Measurements from ENCODE around the gene ANGPTL5.

The ANGPTL5 gene

GRCh38 chr11:101914341-101914737 is 2.0 kb downstream of the ANGPTL5 start:
- no peak for TF ChIP-seq GATA3 (IDR thresholded peaks at IDR 0.05; ENCODE audit: low read depth, low read length)
- no peak for TF ChIP-seq GATA2 (IDR thresholded peaks at IDR 0.05; ENCODE audit: low read depth, low read length)

GRCh38 chr11:101913656-101914055 is 2.7 kb downstream of the ANGPTL5 start:
- no peak for TF ChIP-seq GATA2 (IDR thresholded peaks at IDR 0.05; ENCODE audit: low read depth, low read length)

DNA sequence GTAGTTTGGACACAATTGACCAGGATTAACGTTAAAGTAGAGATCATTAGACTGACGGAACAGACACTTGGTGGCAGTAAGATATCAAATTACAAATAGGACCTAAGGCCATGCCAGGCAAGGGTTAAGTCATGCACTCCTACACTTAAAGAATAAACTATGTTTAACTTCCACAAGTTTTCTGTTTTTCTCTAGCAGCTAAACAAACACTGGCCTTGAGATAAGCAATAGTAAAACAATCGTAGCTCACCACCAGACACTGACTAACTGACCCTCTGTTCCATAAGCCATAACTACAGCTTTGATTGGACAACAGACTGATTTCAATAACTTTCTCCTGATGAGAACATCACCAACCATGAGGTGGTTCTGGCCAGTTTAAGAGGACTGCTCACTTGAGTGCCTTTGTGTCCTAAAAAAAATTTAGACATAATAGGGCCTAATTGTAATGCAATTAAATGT is 3.5 kb downstream of the ANGPTL5 start:
- TF ChIP-seq GATA3 (IDR thresholded peaks at IDR 0.05; ENCODE audit: low read depth, low read length) (no peak), GATA2 (IDR thresholded peaks at IDR 0.05; ENCODE audit: low read depth, low read length) (no peak)

DNA sequence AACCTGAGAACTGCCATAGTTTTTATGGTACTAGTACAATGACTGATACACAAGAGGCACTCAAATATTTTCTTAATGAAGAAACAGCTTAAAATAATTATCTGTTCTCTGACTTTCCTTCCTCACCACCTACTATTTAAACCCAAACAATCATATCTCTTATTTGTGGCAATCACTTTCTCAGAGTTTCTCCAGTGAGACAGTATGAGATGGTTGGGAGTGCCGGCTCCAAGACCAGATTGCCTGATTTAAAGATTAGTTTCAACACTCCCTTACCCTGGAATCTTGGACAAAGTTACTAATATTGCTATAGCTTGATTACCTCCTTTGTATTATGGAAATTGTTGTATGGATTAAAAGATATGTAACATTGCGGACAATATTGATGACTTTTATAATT is 7.2 kb downstream of the ANGPTL5 start:
- TF ChIP-seq GATA3 (IDR thresholded peaks at IDR 0.05; ENCODE audit: low read depth, low read length) = no peak
- TF ChIP-seq GATA2 (IDR thresholded peaks at IDR 0.05; ENCODE audit: low read depth, low read length) = no peak

DNA sequence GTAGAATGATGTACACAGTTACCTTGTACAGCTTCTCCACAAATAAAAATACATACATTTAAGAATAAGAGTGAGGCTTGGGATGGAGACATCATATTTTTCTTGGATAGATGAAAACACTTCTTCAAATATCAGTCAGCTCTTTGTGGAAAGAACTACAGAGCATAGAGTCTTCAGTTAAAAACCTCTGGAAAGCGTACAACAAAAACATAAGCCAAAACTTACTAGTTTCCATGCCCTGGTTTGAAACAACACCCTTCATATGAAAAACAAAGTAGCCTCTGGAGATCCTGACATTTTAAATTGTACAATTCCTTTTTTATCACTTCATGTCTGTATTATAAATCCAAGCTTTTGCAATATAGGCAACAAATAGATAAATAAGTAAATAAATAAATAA is 8.5 kb downstream of the ANGPTL5 start:
- TF ChIP-seq GATA2 (IDR thresholded peaks at IDR 0.05; ENCODE audit: low read depth, low read length) (no peak), GATA3 (IDR thresholded peaks at IDR 0.05; ENCODE audit: low read depth, low read length) (no peak)

- TF ChIP-seq GATA3 (IDR thresholded peaks at IDR 0.05; ENCODE audit: low read depth, low read length) = no peak
- no peak for TF ChIP-seq GATA2 (IDR thresholded peaks at IDR 0.05; ENCODE audit: low read depth, low read length)
Observed at GRCh38 chr11:101894505-101894904, 21.8 kb downstream of the ANGPTL5 start.

DNA sequence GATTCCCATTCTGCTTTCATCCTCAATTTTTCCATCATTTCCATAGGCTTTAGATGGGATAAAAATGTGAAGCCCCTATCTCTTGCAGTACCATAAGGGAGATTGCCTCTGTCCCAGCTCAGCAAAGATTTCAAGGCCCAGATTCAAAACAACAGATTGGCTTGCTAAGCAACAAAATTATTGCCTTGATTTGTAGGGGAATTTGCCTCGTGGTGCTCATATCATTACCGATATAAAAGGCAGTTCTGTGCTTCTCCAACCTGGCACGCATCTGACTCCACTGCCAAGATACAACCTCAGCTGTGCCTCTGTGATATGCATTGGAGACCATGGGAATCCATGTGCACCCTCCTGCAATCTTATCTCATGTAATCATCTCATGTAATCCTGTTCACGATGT is 26.6 kb downstream of the ANGPTL5 start:
- TF ChIP-seq GATA2 (IDR thresholded peaks at IDR 0.05; ENCODE audit: low read depth, low read length) = no peak
- no peak for TF ChIP-seq GATA3 (IDR thresholded peaks at IDR 0.05; ENCODE audit: low read depth, low read length)

GRCh38 chr11:101885631-101886030 is 30.7 kb downstream of the ANGPTL5 start:
- no peak for TF ChIP-seq GATA3 (IDR thresholded peaks at IDR 0.05; ENCODE audit: low read depth, low read length)
- no peak for TF ChIP-seq GATA2 (IDR thresholded peaks at IDR 0.05; ENCODE audit: low read depth, low read length)

DNA sequence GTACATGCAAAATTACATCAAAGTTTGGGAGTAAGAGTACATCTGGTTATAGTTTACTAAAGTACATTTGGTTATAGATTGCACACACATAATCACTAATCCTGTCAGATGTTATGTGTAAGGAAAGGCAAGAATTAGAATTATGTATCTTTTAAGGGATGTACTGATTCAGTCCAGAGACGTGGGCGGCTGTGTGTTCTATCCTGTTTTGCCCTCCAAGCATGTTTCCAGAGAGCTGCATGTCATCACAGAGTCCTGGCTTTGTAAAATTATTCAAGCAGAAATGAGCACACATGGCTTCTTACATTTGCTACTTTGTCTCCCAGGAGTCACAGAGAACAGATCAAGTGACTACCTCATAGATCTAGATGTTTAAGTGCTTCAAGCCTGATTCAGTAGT is 34.7 kb downstream of the ANGPTL5 start:
- TF ChIP-seq GATA3 (IDR thresholded peaks at IDR 0.05; ENCODE audit: low read depth, low read length) (no peak), GATA2 (IDR thresholded peaks at IDR 0.05; ENCODE audit: low read depth, low read length) (no peak)

GRCh38 chr11:101880222-101880621 is 36.1 kb downstream of the ANGPTL5 start:
- no peak for TF ChIP-seq GATA2 (IDR thresholded peaks at IDR 0.05; ENCODE audit: low read depth, low read length)
- TF ChIP-seq GATA3 (IDR thresholded peaks at IDR 0.05; ENCODE audit: low read depth, low read length) = no peak

DNA sequence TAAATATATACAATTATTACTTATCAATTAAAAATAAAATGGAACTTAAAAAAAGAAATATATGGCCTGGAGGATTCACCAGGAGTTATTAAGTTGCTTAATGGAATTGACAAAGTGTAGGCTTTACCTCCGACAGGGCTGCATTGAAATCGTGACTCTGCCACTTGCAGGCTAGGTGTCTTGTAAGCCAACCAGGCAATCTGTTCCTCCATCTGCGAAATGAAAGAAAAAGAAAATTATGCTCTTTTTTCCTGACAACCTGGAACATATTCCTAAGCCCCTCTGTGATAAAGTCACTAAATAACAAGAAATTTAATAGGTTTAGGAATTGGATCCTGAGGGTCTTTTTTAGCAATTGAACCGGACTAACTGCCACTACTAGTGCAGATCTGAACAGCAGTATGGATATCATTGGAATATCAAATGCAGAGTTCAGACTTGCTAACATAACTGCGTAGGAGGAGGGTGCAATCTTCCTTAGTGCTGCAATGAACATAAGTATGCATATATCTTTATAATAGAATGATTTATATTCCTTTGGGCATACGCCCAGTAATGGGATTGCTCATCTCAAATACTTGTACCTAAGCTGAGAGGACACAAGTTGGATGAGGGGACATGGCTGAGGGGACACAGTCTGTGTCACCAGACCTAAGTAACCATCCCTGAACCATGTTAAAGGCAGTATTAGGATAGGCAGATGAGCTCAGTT is 44.0 kb downstream of the ANGPTL5 start:
- no peak for TF ChIP-seq GATA2 (IDR thresholded peaks at IDR 0.05; ENCODE audit: low read depth, low read length)
- TF ChIP-seq GATA3 (IDR thresholded peaks at IDR 0.05; ENCODE audit: low read depth, low read length) = no peak

GRCh38 chr11:101870510-101870909 is 45.8 kb downstream of the ANGPTL5 start:
- TF ChIP-seq GATA2 (IDR thresholded peaks at IDR 0.05; ENCODE audit: low read depth, low read length) (no peak), GATA3 (IDR thresholded peaks at IDR 0.05; ENCODE audit: low read depth, low read length) (no peak)

DNA sequence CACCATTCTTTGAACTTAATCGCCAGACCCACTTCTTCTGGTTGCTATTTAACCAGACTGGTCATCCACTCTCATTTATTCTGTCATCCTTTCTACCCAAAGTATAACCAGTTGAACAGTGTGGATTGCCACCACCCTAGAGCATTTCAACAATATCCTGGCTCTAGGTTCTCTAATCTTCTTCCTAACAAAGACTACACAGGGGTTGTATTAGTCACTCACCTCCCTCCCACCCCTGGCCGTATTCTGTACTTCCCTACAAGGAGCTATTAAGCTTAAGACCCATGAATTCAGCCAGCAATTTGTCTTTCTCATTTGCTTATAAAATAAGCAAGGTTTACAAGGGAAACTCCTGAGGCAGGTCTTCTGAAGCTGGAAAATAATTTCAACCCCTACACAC is 48.4 kb downstream of the ANGPTL5 start:
- TF ChIP-seq GATA3 (IDR thresholded peaks at IDR 0.05; ENCODE audit: low read depth, low read length) = no peak
- TF ChIP-seq GATA2 (IDR thresholded peaks at IDR 0.05; ENCODE audit: low read depth, low read length) = no peak

DNA sequence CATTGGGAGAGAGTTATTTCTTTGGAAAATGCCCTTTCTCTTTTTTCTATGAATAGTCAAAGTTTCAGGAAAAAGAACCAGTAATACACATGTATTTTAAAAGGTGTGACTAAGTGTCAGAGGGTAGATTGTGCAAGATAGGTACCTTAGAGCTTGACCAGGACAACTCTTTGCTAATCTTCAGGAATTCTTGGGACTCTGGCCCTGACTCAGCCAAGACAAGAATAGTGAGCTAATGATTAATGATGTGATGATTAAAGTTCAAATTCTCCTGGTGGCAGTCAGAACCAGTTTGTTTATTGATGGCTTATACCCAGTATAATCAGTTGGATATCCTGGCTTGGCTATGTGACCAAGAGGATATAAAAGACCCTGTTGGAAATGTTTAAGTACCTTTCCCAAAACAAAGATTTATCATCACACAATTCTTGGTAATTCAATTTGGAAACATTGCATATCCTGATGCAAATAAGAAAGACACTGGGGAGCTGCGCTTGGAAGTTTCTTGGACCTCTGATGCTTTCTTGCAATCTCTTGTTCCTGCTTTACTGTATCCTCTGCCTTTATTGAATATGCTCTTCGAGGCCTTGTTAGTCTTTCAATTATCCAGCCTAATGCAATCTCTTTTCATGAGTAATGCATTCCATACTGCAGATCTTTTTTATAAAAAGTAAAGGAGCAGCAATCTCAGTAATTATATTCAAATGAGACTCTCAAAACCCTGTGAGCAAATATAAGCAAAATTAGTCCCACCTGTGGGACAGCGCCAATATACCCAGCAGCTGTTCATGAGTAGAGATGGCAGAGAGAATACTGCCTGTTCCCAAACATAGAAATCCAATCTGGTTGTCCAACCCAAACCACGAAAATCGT is 49.5 kb downstream of the ANGPTL5 start:
- TF ChIP-seq GATA2 (IDR thresholded peaks at IDR 0.05; ENCODE audit: low read depth, low read length) (no peak), GATA3 (IDR thresholded peaks at IDR 0.05; ENCODE audit: low read depth, low read length) (no peak)

GRCh38 chr11:101864098-101864497 is 52.2 kb downstream of the ANGPTL5 start:
- TF ChIP-seq GATA3 (IDR thresholded peaks at IDR 0.05; ENCODE audit: low read depth, low read length) = no peak
- TF ChIP-seq GATA2 (IDR thresholded peaks at IDR 0.05; ENCODE audit: low read depth, low read length) = no peak

Data from SH-SY5Y (cell line).